ENCODE data around the gene FBXO39.

DNA sequence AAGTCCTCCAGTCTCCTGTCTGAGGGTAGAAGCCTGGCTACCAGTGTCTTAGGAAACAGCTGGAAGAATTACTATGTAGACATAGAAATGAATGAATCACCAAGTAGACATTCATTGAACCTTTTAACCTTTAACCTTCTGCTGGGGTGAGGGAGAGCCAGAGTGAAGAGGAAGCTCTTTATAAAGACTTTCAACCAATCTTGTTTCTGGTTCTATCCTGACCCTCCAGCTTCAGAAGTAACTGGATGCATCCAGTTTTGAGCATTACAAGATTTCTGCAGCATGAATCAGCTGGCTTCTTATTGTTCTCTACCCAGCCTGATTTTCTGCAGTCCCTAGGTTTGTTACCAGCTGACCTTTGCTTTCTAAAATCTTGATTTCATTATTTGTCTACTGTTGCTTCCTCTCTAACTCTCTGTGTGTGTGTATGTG lies 47.0 kb downstream of the FBXO39 start:
- TF ChIP-seq EP300 (IDR thresholded peaks at IDR 0.05; ENCODE audit: low read depth) (no peak), POLR2A (IDR thresholded peaks at IDR 0.05) (no peak)
- TF ChIP-seq, protein P1, sequence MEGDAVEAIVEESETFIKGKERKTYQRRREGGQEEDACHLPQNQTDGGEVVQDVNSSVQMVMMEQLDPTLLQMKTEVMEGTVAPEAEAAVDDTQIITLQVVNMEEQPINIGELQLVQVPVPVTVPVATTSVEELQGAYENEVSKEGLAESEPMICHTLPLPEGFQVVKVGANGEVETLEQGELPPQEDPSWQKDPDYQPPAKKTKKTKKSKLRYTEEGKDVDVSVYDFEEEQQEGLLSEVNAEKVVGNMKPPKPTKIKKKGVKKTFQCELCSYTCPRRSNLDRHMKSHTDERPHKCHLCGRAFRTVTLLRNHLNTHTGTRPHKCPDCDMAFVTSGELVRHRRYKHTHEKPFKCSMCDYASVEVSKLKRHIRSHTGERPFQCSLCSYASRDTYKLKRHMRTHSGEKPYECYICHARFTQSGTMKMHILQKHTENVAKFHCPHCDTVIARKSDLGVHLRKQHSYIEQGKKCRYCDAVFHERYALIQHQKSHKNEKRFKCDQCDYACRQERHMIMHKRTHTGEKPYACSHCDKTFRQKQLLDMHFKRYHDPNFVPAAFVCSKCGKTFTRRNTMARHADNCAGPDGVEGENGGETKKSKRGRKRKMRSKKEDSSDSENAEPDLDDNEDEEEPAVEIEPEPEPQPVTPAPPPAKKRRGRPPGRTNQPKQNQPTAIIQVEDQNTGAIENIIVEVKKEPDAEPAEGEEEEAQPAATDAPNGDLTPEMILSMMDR (IDR thresholded peaks at IDR 0.05), result no peak

Data from transverse colon (tissue), 3 donors.